Tibial nerve (tissue), 4 donors: ENCODE results near the gene GPC4. TPM values are rescaled to one million over a fixed set of nuclear protein-coding genes. Genes with fewer than 3 reads are reported as not detected.

Experiments used
- DNase-seq, 2 donors: peaks; one replicate each; pipeline ENCODE4 v3.0.0-alpha.2; 2019; ENCODE audit warnings: low spot score in 2 of 2
- H3K27ac ChIP-seq, 4 donors: fragments of 200-600 bp; sonication (generic) in 3 of 4; one replicate each; pipeline ENCODE4 v1.5.1; 2017 to 2019; ENCODE audit warnings: mild to moderate bottlenecking in 1 of 4
- H3K27me3 ChIP-seq, 2 donors: fragments of 200-600 bp; sonication (generic) in 1 of 2; one replicate each; pipeline versions ENCODE4 v1.5.1 to v1.6.0; 2017 to 2019
- H3K36me3 ChIP-seq, 3 donors: fragments of 200-600 bp; sonication (generic); one replicate each; pipeline ENCODE4 v1.5.1; 2018 to 2019
- H3K4me1 ChIP-seq, 4 donors: fragments of 200-600 bp; sonication (generic) in 3 of 4; one replicate each; pipeline ENCODE4 v1.5.1; 2017 to 2019
- H3K4me3 ChIP-seq, 4 donors: fragments of 200-600 bp; sonication (generic) in 3 of 4; one replicate each; pipeline ENCODE4 v1.5.1; 2017 to 2019; ENCODE audit warnings: mild to moderate bottlenecking in 1 of 4, moderate library complexity in 1 of 4
- H3K9me3 ChIP-seq, 4 donors: fragments of 200-600 bp; sonication (generic) in 3 of 4; one replicate each; pipeline ENCODE4 v1.5.1; 2017 to 2019
- EP300 ChIP-seq, 2 donors: sonication (generic); formaldehyde crosslinking; IDR thresholded peaks; one replicate each; pipeline ENCODE4 v1.6.1; 2017; ENCODE audit warnings: antibody characterized with exemption in 2 of 2, mild to moderate bottlenecking in 1 of 2
- POLR2A ChIP-seq, 2 donors: fragments of 450-650 bp; IDR thresholded peaks; one replicate each; pipeline ENCODE4 v1.6.1; 2017; ENCODE audit warnings: antibody characterized with exemption in 2 of 2, mild to moderate bottlenecking in 2 of 2, moderate library complexity in 2 of 2
- WGBS, 2 donors: methylation state at CpG; one replicate each; pipeline ENCODE4 v1.1.5; 2018; 5-methylcytosine and 5-hydroxymethylcytosine counted together
- total RNA-seq, 4 donors: library from RNA; depleted of rRNA; stranded (reverse); fragments of >200 nt; gene quantifications; one replicate each; pipeline ENCODE4 v1.1.0, GENCODE V29; 2016
- TF ChIP-seq, protein P1 (sequence below), 5 experiments: fragments of 200-600 bp in 3 of 5; fragments of 450-650 bp in 2 of 5; sonication (generic) in 3 of 5; IDR thresholded peaks; one replicate each; pipeline ENCODE4 v1.5.1; 2016 to 2019; ENCODE audit warnings: antibody characterized with exemption in 5 of 5, mild to moderate bottlenecking in 3 of 5, moderate library complexity in 2 of 5

Gene GPC4
- total RNA-seq, 4 donors from 2014 or later: 13.2 to 29.1 (median 25.5) TPM

DNA sequence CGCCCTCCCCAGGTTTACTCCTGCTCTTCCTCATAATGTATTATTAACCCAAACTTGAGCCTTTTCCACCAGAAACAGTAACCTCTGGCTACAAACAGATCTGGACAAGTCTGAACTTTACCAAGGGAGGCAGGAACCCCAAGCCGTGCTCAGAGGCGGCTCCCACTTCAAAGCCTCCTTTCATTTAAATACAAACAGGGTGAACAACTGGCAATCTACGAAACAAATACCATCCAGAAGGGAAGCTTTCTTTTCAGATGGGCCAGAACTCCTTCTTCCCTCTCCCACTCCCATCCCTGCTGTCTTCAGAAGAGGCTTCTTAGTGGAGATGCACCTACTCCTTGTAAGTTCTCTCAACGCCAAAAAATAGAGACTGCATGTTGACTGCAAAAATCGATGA lies 2.1 kb upstream of the GPC4 start:
- no peak for TF ChIP-seq POLR2A (IDR thresholded peaks at IDR 0.05)
- no peak for TF ChIP-seq EP300 (IDR thresholded peaks at IDR 0.05)
- TF ChIP-seq, protein P1, sequence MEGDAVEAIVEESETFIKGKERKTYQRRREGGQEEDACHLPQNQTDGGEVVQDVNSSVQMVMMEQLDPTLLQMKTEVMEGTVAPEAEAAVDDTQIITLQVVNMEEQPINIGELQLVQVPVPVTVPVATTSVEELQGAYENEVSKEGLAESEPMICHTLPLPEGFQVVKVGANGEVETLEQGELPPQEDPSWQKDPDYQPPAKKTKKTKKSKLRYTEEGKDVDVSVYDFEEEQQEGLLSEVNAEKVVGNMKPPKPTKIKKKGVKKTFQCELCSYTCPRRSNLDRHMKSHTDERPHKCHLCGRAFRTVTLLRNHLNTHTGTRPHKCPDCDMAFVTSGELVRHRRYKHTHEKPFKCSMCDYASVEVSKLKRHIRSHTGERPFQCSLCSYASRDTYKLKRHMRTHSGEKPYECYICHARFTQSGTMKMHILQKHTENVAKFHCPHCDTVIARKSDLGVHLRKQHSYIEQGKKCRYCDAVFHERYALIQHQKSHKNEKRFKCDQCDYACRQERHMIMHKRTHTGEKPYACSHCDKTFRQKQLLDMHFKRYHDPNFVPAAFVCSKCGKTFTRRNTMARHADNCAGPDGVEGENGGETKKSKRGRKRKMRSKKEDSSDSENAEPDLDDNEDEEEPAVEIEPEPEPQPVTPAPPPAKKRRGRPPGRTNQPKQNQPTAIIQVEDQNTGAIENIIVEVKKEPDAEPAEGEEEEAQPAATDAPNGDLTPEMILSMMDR (IDR thresholded peaks at IDR 0.05): no peak
- Histone ChIP-seq H3K36me3 (no peaks in the 10 kb centered on the region), H3K27me3 (peaks cover 0 to 58% of the 10 kb centered on the region in 2 donors), H3K27ac (no peak overlapping the region), H3K4me1 (peaks cover 0 to 6% (median 0%) of the 10 kb centered on the region in 4 donors), H3K9me3 (no peaks in the 10 kb centered on the region), H3K4me3 (no peak overlapping the region)
- DNase-seq: no peak
- WGBS, 2 donors: 60 to 75% methylated on average over 6 of the region's 6 CpGs

DNA sequence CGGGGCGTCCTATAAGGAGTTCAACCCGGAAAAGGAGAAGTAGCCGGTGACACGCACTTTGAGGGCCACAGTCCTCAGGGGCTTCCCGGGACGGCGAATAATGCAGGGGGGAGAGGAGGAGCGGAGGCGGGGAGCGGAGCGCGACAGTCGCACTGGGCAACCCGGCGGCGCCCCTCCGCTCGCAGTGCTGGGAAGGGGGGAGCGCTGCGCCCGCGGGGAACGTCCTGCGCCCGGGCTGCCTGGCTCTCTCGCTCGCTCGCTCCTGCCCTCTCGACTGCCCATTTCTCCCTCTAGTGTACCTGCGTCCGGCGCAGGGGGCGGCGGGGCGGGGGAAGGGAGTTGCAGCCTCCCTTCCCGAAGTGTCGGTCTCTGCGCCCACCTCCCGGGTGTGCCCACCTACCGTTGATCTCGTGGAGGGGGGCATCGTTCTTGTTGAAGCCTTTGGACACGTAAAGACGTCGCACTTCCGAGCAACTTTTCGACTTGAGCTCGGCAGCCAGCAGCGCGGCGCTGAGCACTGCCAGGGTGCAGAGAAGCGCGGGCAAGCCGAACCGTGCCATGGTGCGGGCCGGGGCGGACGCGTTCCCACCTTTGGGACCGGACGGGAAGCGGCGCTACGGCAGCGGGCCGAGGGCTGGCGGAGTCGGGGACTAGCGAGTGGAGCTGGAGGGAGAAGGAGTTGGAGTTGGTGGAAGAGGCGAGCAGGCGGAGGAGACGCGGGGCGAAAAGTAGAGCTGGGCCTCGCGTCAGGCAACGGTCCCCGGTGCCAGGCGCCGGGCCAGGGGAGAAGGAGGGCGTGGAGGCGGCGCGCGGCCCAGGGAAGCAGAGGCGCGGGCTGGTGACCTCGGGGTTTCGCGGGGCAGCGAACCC lies 648 bp downstream of the GPC4 start:
- no peaks in the 10 kb centered on the region for H3K36me3 ChIP-seq
- WGBS, 2 donors: 1 to 48% methylated on average over 33 to 64 of the region's 93 CpGs

GRCh38 chrX:133413218-133413925 lies 1.9 kb downstream of the GPC4 start:
- TF ChIP-seq, protein P1 (IDR thresholded peaks at IDR 0.05): no peak
- Histone ChIP-seq H3K27ac (peak overlapping the region in 3 of 4 donors; percentile 36 to 78 (median 67)), H3K9me3 (no peaks in the 10 kb centered on the region), H3K27me3 (peaks cover 0 to 46% of the 10 kb centered on the region in 2 donors), H3K4me1 (peaks cover 0 to 15% (median 0%) of the 10 kb centered on the region in 4 donors), H3K4me3 (peak overlapping the region; percentile 45 to 76 (median 54)), H3K36me3 (no peaks in the 10 kb centered on the region)
- DNase-seq: no peak
- WGBS, 2 donors: 14 to 40% methylated on average over 18 to 33 of the region's 38 CpGs

More for the DNA sequence above, 648 bp downstream of the GPC4 start:
- Histone ChIP-seq H3K4me1 (peaks cover 0 to 15% (median 0%) of the 10 kb centered on the region in 4 donors), H3K27ac (peak overlapping the region in 3 of 4 donors; percentile 36 to 78 (median 67)), H3K27me3 (peaks cover 0 to 58% of the 10 kb centered on the region in 2 donors), H3K4me3 (peak overlapping the region; percentile 45 to 76 (median 54)), H3K9me3 (no peaks in the 10 kb centered on the region)
- TF ChIP-seq, protein P1 (IDR thresholded peaks at IDR 0.05): no peak
- TF ChIP-seq POLR2A (IDR thresholded peaks at IDR 0.05) (no peak), EP300 (IDR thresholded peaks at IDR 0.05) (no peak)
- DNase-seq: no peak

DNA sequence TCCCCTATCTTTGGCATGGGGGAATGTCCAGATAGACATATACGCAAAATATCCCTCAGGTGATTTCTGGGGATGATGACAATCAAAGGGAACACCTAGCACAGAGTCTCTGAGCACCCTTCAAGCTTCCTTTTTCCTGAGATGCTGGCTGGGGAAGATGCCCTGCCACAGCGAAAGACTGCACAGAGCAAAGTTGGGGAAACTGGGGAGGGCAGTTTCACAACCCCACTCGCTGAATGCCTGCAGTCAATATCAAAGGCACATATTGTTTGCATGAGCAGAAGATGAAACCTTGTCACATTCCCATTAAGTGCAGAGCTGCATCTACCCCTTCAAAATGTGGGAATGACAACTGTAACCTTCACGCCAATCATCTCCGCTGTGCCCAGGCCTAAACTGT lies 2.6 kb downstream of the GPC4 start:
- Histone ChIP-seq H3K27me3 (peaks cover 0 to 39% of the 10 kb centered on the region in 2 donors), H3K9me3 (no peaks in the 10 kb centered on the region), H3K36me3 (no peaks in the 10 kb centered on the region), H3K4me1 (peaks cover 0 to 15% (median 0%) of the 10 kb centered on the region in 4 donors), H3K27ac (peak overlapping the region in 2 of 4 donors; percentile 36 to 78), H3K4me3 (peak overlapping the region in 2 of 4 donors; percentile 53 to 76)
- TF ChIP-seq EP300 (IDR thresholded peaks at IDR 0.05) (no peak), POLR2A (IDR thresholded peaks at IDR 0.05) (no peak)
- TF ChIP-seq, protein P1 (IDR thresholded peaks at IDR 0.05): no peak
- DNase-seq: no peak
- 26 to 64% methylated on average over 3 to 5 of the region's 5 CpGs for WGBS, 2 donors
